ENCODE results near the gene FRG1.
"Not testable (repeated sequence)": the region's sequence is repeated elsewhere in the genome, so short reads cannot be mapped to it uniquely, and the experiment has no call there.

The FRG1 gene

DNA sequence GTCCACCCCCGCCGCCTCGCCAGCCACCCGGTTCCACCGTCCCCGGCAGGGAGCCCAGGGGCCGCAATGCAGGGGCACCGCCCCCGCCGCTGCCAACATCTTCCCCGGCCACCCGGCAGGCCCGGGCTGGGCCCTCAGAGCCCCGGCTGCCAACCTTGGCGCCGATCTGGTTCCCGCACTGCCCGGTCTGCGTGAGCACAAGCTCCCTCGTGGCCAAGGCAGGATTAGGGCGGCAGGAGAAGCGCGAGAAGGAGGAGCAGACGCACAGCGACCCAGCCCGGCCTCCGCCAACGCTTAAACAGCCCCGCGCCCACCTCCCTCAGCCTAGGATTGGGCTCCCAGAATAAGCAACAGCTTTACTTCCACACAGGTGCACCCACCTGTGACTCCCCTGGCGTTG, 44.0 kb downstream of the FRG1 start:
- not testable (repeated sequence) for H3K4me3 ChIP-seq (ENCODE audit: low read length in 2 of 2); H2AFZ ChIP-seq (ENCODE audit: low read length); H3K4me2 ChIP-seq (ENCODE audit: insufficient read depth, low read length, poor library complexity, severe bottlenecking)

DNA sequence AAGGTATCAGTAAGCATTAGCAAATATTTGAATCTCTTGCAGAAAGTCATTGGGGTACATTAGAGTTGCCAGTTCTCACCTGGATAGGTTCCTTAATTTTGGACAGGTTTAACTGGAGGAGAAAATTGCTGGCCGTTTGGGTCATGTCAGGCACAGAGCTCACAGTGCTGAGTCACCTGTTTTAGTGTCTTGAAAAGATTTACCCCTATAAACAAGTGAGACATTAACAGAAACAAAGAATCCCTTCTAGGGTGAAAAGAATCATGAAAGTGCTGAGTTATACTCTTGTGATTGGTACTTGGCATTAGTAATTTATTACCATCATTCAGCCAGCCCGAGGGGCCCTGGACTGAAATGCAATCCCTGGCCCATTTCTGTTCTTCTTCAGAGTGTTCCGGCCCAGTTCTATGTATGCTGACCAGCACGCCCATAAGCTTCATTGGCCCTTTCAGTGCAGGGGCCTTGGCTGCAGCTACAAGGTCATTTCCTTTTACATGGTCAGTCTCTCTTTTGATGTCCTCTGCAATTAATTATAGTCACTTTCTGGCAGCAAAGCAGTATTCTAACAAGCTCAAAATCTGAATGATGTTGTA, 45.1 kb downstream of the FRG1 start:
- H2BK12ac ChIP-seq (ENCODE audit: low read length); H3K4me1 ChIP-seq (ENCODE audit: control insufficient read depth in 2 of 2, insufficient read depth in 1 of 2, low read depth in 1 of 2, low read length in 2 of 2); H4K8ac ChIP-seq (ENCODE audit: low read depth, low read length); H3K23ac ChIP-seq (ENCODE audit: low read depth, low read length, poor library complexity); H3K4ac ChIP-seq (ENCODE audit: low read length); H3K18ac ChIP-seq (ENCODE audit: low read length); H2BK5ac ChIP-seq (ENCODE audit: low read length); H2BK15ac ChIP-seq (ENCODE audit: low read length); H2AFZ ChIP-seq (ENCODE audit: low read length); H3K4me2 ChIP-seq (ENCODE audit: insufficient read depth, low read length, poor library complexity, severe bottlenecking); H3K14ac ChIP-seq (ENCODE audit: low read length); DNase-seq (ENCODE audit: low spot score); H3K4me3 ChIP-seq (ENCODE audit: low read length in 2 of 2); H3K36me3 ChIP-seq (replicated peaks in 1 of 2; ENCODE audit: control insufficient read depth in 2 of 2, insufficient read depth in 2 of 2, low read length in 2 of 2); H2AK5ac ChIP-seq (ENCODE audit: low read depth, low read length); H3K27ac ChIP-seq (replicated peaks; ENCODE audit: low read length); H4K91ac ChIP-seq (ENCODE audit: low read depth, low read length, poor library complexity); H3K9me3 ChIP-seq (replicated peaks in 1 of 2; ENCODE audit: control insufficient read depth in 2 of 2, insufficient read depth in 1 of 2, low read depth in 1 of 2, low read length in 2 of 2); H3K9ac ChIP-seq (ENCODE audit: low read depth, low read length, poor library complexity); H3K79me1 ChIP-seq (ENCODE audit: low read depth, low read length); H2BK120ac ChIP-seq (ENCODE audit: low read depth, low read length): not testable (repeated sequence)
- no CpG with 5 or more reads among the region's 4 CpGs for WGBS, 2 donors (ENCODE audit: extremely low coverage in 2 of 2, insufficient read length in 2 of 2, insufficient replicate concordance in 1 of 2)
- peaks cover 0 to 16% (median 0%) of the 10 kb centered on the region in 3 experiments for H3K27me3 ChIP-seq (ENCODE audit: control insufficient read depth in 3 of 3, insufficient read depth in 3 of 3, low read depth in 1 of 3, low read length in 3 of 3)

More for the DNA sequence above, 44.0 kb downstream of the FRG1 start:
- not testable (repeated sequence) for H3K36me3 ChIP-seq (replicated peaks in 1 of 2; ENCODE audit: control insufficient read depth in 2 of 2, insufficient read depth in 2 of 2, low read length in 2 of 2); H3K4ac ChIP-seq (ENCODE audit: low read length); DNase-seq (ENCODE audit: low spot score); H2BK120ac ChIP-seq (ENCODE audit: low read depth, low read length); H3K79me1 ChIP-seq (ENCODE audit: low read depth, low read length); H3K9ac ChIP-seq (ENCODE audit: low read depth, low read length, poor library complexity); H2BK5ac ChIP-seq (ENCODE audit: low read length); H3K14ac ChIP-seq (ENCODE audit: low read length); H3K27ac ChIP-seq (replicated peaks; ENCODE audit: low read length); H3K23ac ChIP-seq (ENCODE audit: low read depth, low read length, poor library complexity); H3K18ac ChIP-seq (ENCODE audit: low read length); H2AK5ac ChIP-seq (ENCODE audit: low read depth, low read length); H2BK15ac ChIP-seq (ENCODE audit: low read length); H4K8ac ChIP-seq (ENCODE audit: low read depth, low read length); H3K9me3 ChIP-seq (replicated peaks in 1 of 2; ENCODE audit: control insufficient read depth in 2 of 2, insufficient read depth in 1 of 2, low read depth in 1 of 2, low read length in 2 of 2); H3K4me1 ChIP-seq (ENCODE audit: control insufficient read depth in 2 of 2, insufficient read depth in 1 of 2, low read depth in 1 of 2, low read length in 2 of 2); H4K91ac ChIP-seq (ENCODE audit: low read depth, low read length, poor library complexity); H2BK12ac ChIP-seq (ENCODE audit: low read length)
- H3K27me3 ChIP-seq (ENCODE audit: control insufficient read depth in 3 of 3, insufficient read depth in 3 of 3, low read depth in 1 of 3, low read length in 3 of 3), result peaks cover 0 to 16% (median 0%) of the 10 kb centered on the region in 3 experiments
- WGBS, 2 donors (ENCODE audit: extremely low coverage in 2 of 2, insufficient read length in 2 of 2, insufficient replicate concordance in 1 of 2), result no CpG with 5 or more reads among the region's 31 CpGs

DNA sequence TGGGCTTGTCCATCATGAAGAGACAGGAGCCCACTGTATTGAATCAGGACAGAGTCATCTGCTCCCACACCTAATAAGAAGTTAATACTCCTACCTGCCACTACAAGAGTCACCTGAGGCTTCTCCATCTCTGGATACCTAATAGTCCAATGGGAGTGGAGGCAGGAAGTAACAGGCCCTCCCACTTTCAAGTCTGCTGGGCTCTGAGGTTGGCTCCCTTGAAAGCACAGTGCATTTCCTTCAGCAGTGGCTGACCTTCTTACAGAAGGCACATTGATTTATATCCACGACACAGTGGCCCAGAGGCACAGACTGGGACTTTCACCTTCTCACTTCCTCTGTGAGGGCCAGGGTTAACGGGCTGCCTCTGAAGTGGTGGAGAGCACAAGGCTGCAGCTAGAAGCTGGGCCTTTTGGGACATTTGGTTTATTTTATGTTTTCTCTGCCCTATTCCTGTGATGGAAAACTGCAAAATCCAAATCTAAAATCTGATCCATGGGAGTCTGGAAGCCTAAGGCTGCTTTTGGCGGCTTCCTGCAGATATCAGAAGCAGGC, 48.3 kb downstream of the FRG1 start:
- no peak overlapping the region for H2BK12ac ChIP-seq (ENCODE audit: low read length)
- no peaks in the 10 kb centered on the region for H3K36me3 ChIP-seq (replicated peaks in 1 of 2; ENCODE audit: control insufficient read depth in 2 of 2, insufficient read depth in 2 of 2, low read length in 2 of 2)
- H3K4me1 ChIP-seq (ENCODE audit: control insufficient read depth in 2 of 2, insufficient read depth in 1 of 2, low read depth in 1 of 2, low read length in 2 of 2), result no peaks in the 10 kb centered on the region
- no peak overlapping the region for H4K91ac ChIP-seq (ENCODE audit: low read depth, low read length, poor library complexity)
- no CpG with 5 or more reads among the region's 3 CpGs for WGBS, 2 donors (ENCODE audit: extremely low coverage in 2 of 2, insufficient read length in 2 of 2, insufficient replicate concordance in 1 of 2)
- H3K27ac ChIP-seq (replicated peaks; ENCODE audit: low read length), result no peak overlapping the region
- no peak overlapping the region for H3K4me2 ChIP-seq (ENCODE audit: insufficient read depth, low read length, poor library complexity, severe bottlenecking)
- H3K27me3 ChIP-seq (ENCODE audit: control insufficient read depth in 3 of 3, insufficient read depth in 3 of 3, low read depth in 1 of 3, low read length in 3 of 3), result peaks cover 0 to 16% (median 0%) of the 10 kb centered on the region in 3 experiments
- H2BK120ac ChIP-seq (ENCODE audit: low read depth, low read length), result no peak overlapping the region
- no peak overlapping the region for H3K18ac ChIP-seq (ENCODE audit: low read length)
- no peak overlapping the region for H2AFZ ChIP-seq (ENCODE audit: low read length)
- H3K9me3 ChIP-seq (replicated peaks in 1 of 2; ENCODE audit: control insufficient read depth in 2 of 2, insufficient read depth in 1 of 2, low read depth in 1 of 2, low read length in 2 of 2), result no peaks in the 10 kb centered on the region
- H2BK15ac ChIP-seq (ENCODE audit: low read length), result no peak overlapping the region
- no peak for DNase-seq (ENCODE audit: low spot score)
- no peak overlapping the region for H3K4ac ChIP-seq (ENCODE audit: low read length)
- H3K4me3 ChIP-seq (ENCODE audit: low read length in 2 of 2), result no peak overlapping the region
- H2AK5ac ChIP-seq (ENCODE audit: low read depth, low read length), result no peak overlapping the region
- H3K79me1 ChIP-seq (ENCODE audit: low read depth, low read length), result no peaks in the 10 kb centered on the region
- no peak overlapping the region for H3K9ac ChIP-seq (ENCODE audit: low read depth, low read length, poor library complexity)
- no peak overlapping the region for H2BK5ac ChIP-seq (ENCODE audit: low read length)
- no peak overlapping the region for H3K14ac ChIP-seq (ENCODE audit: low read length)
- no peak overlapping the region for H4K8ac ChIP-seq (ENCODE audit: low read depth, low read length)
- no peak overlapping the region for H3K23ac ChIP-seq (ENCODE audit: low read depth, low read length, poor library complexity)

DNA sequence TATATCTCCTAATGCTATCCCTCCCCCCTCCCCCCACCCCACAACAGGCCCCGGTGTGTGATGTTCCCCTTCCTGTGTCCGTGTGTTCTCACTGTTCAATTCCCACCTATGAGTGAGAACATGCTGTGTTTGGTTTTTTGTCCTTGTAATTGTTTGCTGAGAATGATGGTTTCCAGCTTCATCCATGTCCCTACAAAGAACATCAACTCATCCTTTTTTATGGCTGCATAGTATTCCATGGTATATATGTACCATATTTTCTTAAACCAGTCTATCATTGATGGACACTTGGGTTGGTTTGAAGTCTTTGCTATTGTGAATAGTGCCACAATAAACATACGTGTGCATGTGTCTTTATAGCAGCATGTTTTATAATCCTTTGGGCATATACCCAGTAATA, 49.3 kb downstream of the FRG1 start:
- H4K8ac ChIP-seq (ENCODE audit: low read depth, low read length); H3K18ac ChIP-seq (ENCODE audit: low read length); H2BK120ac ChIP-seq (ENCODE audit: low read depth, low read length); H3K27ac ChIP-seq (replicated peaks; ENCODE audit: low read length); H2BK12ac ChIP-seq (ENCODE audit: low read length); H3K4me3 ChIP-seq (ENCODE audit: low read length in 2 of 2); H3K4me1 ChIP-seq (ENCODE audit: control insufficient read depth in 2 of 2, insufficient read depth in 1 of 2, low read depth in 1 of 2, low read length in 2 of 2); H3K14ac ChIP-seq (ENCODE audit: low read length); H3K9ac ChIP-seq (ENCODE audit: low read depth, low read length, poor library complexity); H2AK5ac ChIP-seq (ENCODE audit: low read depth, low read length); H3K79me1 ChIP-seq (ENCODE audit: low read depth, low read length); H2AFZ ChIP-seq (ENCODE audit: low read length); DNase-seq (ENCODE audit: low spot score); H2BK15ac ChIP-seq (ENCODE audit: low read length); H2BK5ac ChIP-seq (ENCODE audit: low read length); H3K23ac ChIP-seq (ENCODE audit: low read depth, low read length, poor library complexity); H3K4me2 ChIP-seq (ENCODE audit: insufficient read depth, low read length, poor library complexity, severe bottlenecking); H3K9me3 ChIP-seq (replicated peaks in 1 of 2; ENCODE audit: control insufficient read depth in 2 of 2, insufficient read depth in 1 of 2, low read depth in 1 of 2, low read length in 2 of 2); H3K36me3 ChIP-seq (replicated peaks in 1 of 2; ENCODE audit: control insufficient read depth in 2 of 2, insufficient read depth in 2 of 2, low read length in 2 of 2); H4K91ac ChIP-seq (ENCODE audit: low read depth, low read length, poor library complexity); H3K4ac ChIP-seq (ENCODE audit: low read length): not testable (repeated sequence)
- H3K27me3 ChIP-seq (ENCODE audit: control insufficient read depth in 3 of 3, insufficient read depth in 3 of 3, low read depth in 1 of 3, low read length in 3 of 3), result peaks cover 0 to 19% (median 0%) of the 10 kb centered on the region in 3 experiments
- no CpG with 5 or more reads among the region's 3 CpGs for WGBS, 2 donors (ENCODE audit: extremely low coverage in 2 of 2, insufficient read length in 2 of 2, insufficient replicate concordance in 1 of 2)

Data from neuronal stem cell (in vitro differentiated cells).